SJSA1 (cell line): Measurements from ENCODE around the gene PDE6A. TPM values are rescaled to one million over a fixed set of nuclear protein-coding genes. Genes with fewer than 3 reads are reported as not detected.

ENCODE experiments used
- total RNA-seq: library from RNA; depleted of rRNA; stranded (reverse); fragments of >200 nt; shearing (Covaris generic); gene quantifications from 2 replicates; pipeline ENCODE4 v1.2.3, GENCODE V29; 2014; rRNA removed

The PDE6A gene
- total RNA-seq, 1 experiment from 2014 or later, result 0.05 TPM

Other genes starting within 250 kb of the PDE6A start
- gene PPARGC1B, start 214.5 kb downstream of the PDE6A start, total RNA-seq, result 0.60 and 0.71 TPM in 2 replicates
- 24.5 and 39.0 TPM in 2 replicates for gene SLC26A2, start 16.0 kb upstream of the PDE6A start, total RNA-seq
- gene TIGD6, start 55.9 kb upstream of the PDE6A start, total RNA-seq, result 5.3 and 10.0 TPM in 2 replicates
- gene HMGXB3, start 55.9 kb upstream of the PDE6A start, total RNA-seq, result 46.6 and 65.8 TPM in 2 replicates
- gene CSF1R, start 141.8 kb upstream of the PDE6A start, total RNA-seq, result 1.2 TPM in 1 of 2 replicates, not detected in the other
- 98.6 and 113 TPM in 2 replicates for gene PDGFRB, start 211.1 kb upstream of the PDE6A start, total RNA-seq
- 0.19 and 1.8 TPM in 2 replicates for gene CDX1, start 222.0 kb upstream of the PDE6A start, total RNA-seq
- gene SLC6A7, start 245.3 kb upstream of the PDE6A start, total RNA-seq, result not detected in 2 replicates